ENCODE results near the gene SLC43A2. TPM values are rescaled to one million over a fixed set of nuclear protein-coding genes. Genes with fewer than 3 reads are reported as not detected.
A peak's percentile ranks its signal among the peaks of the same experiment; 100 is the strongest.

Gene SLC43A2
- total and polyA plus RNA-seq, 10 of the 15 experiments (the other 5 are each of a cell fraction or from before 2014, with no cell fraction given), result 0.03 to 14.0 (median 5.3) TPM

GRCh38 chr17:1566505-1567199, 62.0 kb downstream of the SLC43A2 start (continued):
- TF ChIP-seq ZNF217 (IDR thresholded peaks at IDR 0.05) (0 out of 2 replicates have a peak, but pooled peaks have one; percentile 56), SREBF1 (IDR thresholded peaks at IDR 0.05; ENCODE audit: low read length) (no peak), IKZF2 (IDR thresholded peaks at IDR 0.05) (peak; percentile 85 to 90), RELB (IDR thresholded peaks at IDR 0.05; ENCODE audit: low read depth) (peak; percentile 90), FOS (IDR thresholded peaks at IDR 0.05; ENCODE audit: borderline replicate concordance, extremely low read depth, insufficient read length) (no peak), POU2F2 (IDR thresholded peaks at IDR 0.05; ENCODE audit: borderline replicate concordance, low read depth, low read length) (peak; percentile 60; the same call in 1 of the 3 replicates), NFYB (IDR thresholded peaks at IDR 0.05; ENCODE audit: insufficient read depth, low read depth, low read length) (no peak), NBN (IDR thresholded peaks at IDR 0.05) (peak; percentile 99)

- TF ChIP-seq SPI1 (IDR thresholded peaks at IDR 0.05; ENCODE audit: borderline replicate concordance, insufficient read depth, low read depth, low read length), result no peak
- no peak for TF ChIP-seq ATF2 (IDR thresholded peaks at IDR 0.05; ENCODE audit: low read length)
- no peak for TF ChIP-seq TAF1 (IDR thresholded peaks at IDR 0.05; ENCODE audit: borderline replicate concordance, low read depth, low read length)
- Histone ChIP-seq H3K4me2 (ENCODE audit: control insufficient read depth, insufficient read depth) (peak overlapping the region; percentile 55), H4K20me1 (ENCODE audit: control insufficient read depth, insufficient read depth) (no peaks in the 10 kb centered on the region; the same call in 1 of the 2 replicates), H3K9me3 (replicated peaks; ENCODE audit: control insufficient read depth, insufficient read depth, low read length) (no peaks in the 10 kb centered on the region), H2AFZ (ENCODE audit: control insufficient read depth, low read depth, low read length) (0 out of 2 replicates have a peak overlapping the region, but pooled peaks have one; percentile 17), H3K4me1 (ENCODE audit: control insufficient read depth, insufficient read depth, low read length) (peaks cover 18% of the 10 kb centered on the region), H3K27me3 (replicated peaks in 1 of 2; ENCODE audit: control insufficient read depth in 2 of 2, insufficient read depth in 2 of 2, low read length in 1 of 2) (no peaks in the 10 kb centered on the region), H3K36me3 (ENCODE audit: control insufficient read depth in 2 of 2, insufficient read depth in 2 of 2, low read length in 1 of 2) (no peaks in the 10 kb centered on the region), H3K27ac (ENCODE audit: control insufficient read depth, insufficient read depth) (peak overlapping the region; percentile 86; the same call in 1 of the 2 replicates), H3K9ac (ENCODE audit: control insufficient read depth, insufficient read depth, low read length) (no peak overlapping the region), H3K79me2 (ENCODE audit: control insufficient read depth, insufficient read depth, low read length) (peaks cover 16% of the 10 kb centered on the region), H3K4me3 (no peak overlapping the region)
- RAD21 ChIA-PET (ENCODE audit: unreplicated experiment), result interaction anchor here (0.8 to 1.6 kb wide), 5 partner anchors 9 to 83 kb away, joined by 3 to 8 read pairs (median 5); partner anchors contain the start of gene SLC43A2
- FAIRE-seq, result no peak
- ATAC-seq, result no peak
- SMC1A ChIA-PET (ENCODE audit: uncharacterized antibody, unreplicated experiment), result interaction anchor here (1.1 kb wide), 1 partner anchor 42 kb away, joined by 3 read pairs; no protein-coding TSS in a partner anchor
- no TSS peak for BruUV-seq (replicated peaks)
- DNase-seq (ENCODE audit: low read depth, low spot score), result no peak
- CTCF ChIA-PET, result interaction anchor here (1.7 to 3.8 kb wide), 3 partner anchors 12 to 299 kb away, joined by 4 to 22 read pairs (median 6); partner anchors contain the start of gene SLC43A2
- in situ Hi-C loops (cut with MboI) (no loop called here), intact Hi-C loops (cut with micrococcal nuclease; ENCODE audit: unreplicated experiment) (no loop called here)
- POLR2A ChIA-PET, result interaction anchor here (0.7 to 1.4 kb wide), 4 partner anchors 8 to 151 kb away, joined by 3 to 8 read pairs (median 4); partner anchors contain the start of genes INPP5K and SLC43A2
- WGBS (ENCODE audit: insufficient coverage, insufficient replicate concordance, low lambda C conversion rate, missing lambda C conversion rate), result 70% methylated on average over 6 of the region's 6 CpGs
Observed at GRCh38 chr17:1565877-1566276, 62.8 kb downstream of the SLC43A2 start.

Data from GM12878 (cell line).